Skeletal muscle tissue (tissue), 4 donors: ENCODE measurements around the gene ENPEP. TPM values are rescaled to one million over a fixed set of nuclear protein-coding genes. Genes with fewer than 3 reads are reported as not detected.
"Not testable (repeated sequence)": the region's sequence is repeated elsewhere in the genome, so short reads cannot be mapped to it uniquely, and the experiment has no call there.

Experiments used
- H3K27ac ChIP-seq: one replicate; pipeline ENCODE4 v1.7.0; 2013; ENCODE audit warnings: mild to moderate bottlenecking, low read depth, low read length, inconsistent platforms
- H3K27me3 ChIP-seq, 3 donors: one replicate each; pipeline ENCODE4 v1.7.0; 2013; ENCODE audit warnings: low read length in 3 of 3; ENCODE audit not compliant: control insufficient read depth in 3 of 3, insufficient read depth in 3 of 3
- H3K36me3 ChIP-seq, 3 donors: one replicate each; pipeline ENCODE4 v1.7.0; 2013; ENCODE audit warnings: low read length in 3 of 3; ENCODE audit not compliant: control insufficient read depth in 3 of 3, insufficient read depth in 3 of 3
- H3K4me1 ChIP-seq, 3 donors: one replicate each; pipeline ENCODE4 v1.7.0; 2013; ENCODE audit warnings: low read length in 3 of 3, mild to moderate bottlenecking in 3 of 3; ENCODE audit not compliant: control insufficient read depth in 3 of 3, insufficient read depth in 3 of 3
- H3K4me3 ChIP-seq, 3 donors: one replicate each; pipeline ENCODE4 v1.7.0; 2013; ENCODE audit warnings: low read length in 3 of 3
- H3K9ac ChIP-seq, 3 donors: one replicate each; pipeline ENCODE4 v1.7.0; 2013; ENCODE audit warnings: low read length in 3 of 3, mild to moderate bottlenecking in 3 of 3, moderate library complexity in 2 of 3, low read depth in 1 of 3
- H3K9me3 ChIP-seq, 3 donors: one replicate each; pipeline ENCODE4 v1.7.0; 2013; ENCODE audit warnings: low read length in 3 of 3; ENCODE audit not compliant: control insufficient read depth in 3 of 3
- total RNA-seq: library from RNA; depleted of rRNA; stranded (reverse); fragments of >200 nt; gene quantifications from one replicate; pipeline ENCODE4 v1.2.3, GENCODE V29; 2014
- donor health status: Osteomylitis.

Gene ENPEP
- total RNA-seq, 1 donor from 2014 or later: 9.9 TPM

DNA sequence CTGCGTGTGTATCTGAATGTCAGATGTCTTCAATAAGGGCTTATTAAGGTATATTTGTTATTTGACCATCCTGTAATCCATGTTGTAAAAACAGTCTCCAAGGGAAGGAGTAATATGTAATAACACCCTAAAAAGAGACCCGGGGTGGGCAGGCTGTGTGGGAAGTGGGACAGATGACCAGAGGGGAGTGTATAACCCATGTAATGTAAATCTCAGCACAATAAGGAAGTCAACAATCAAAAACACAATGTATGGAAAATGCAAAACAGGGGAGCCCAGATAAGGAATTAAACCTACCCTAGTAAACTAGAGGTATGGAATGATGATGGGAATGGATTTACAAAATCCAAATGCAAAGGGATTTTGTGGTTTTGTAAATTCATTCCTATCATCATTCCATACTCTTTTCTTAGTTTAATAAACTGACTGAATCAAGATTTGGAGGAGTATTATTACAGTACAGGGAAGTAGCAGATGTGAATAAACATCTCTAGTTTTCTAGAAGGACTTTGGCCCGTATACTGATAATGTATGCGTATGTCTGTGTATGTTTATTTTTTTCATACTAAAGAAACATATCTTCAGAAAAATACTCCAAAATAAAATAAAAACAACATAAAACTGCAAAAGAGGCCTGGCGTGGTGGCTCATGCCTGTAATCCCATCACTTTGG is 15.7 kb upstream of the ENPEP start:
- no peaks in the 10 kb centered on the region for H3K4me1 ChIP-seq
- H3K9ac ChIP-seq: no peak overlapping the region
- H3K4me3 ChIP-seq: no peak overlapping the region
- no peaks in the 10 kb centered on the region for H3K36me3 ChIP-seq
- no peaks in the 10 kb centered on the region for H3K27me3 ChIP-seq
- no peak overlapping the region for H3K27ac ChIP-seq
- H3K9me3 ChIP-seq: no peaks in the 10 kb centered on the region

DNA sequence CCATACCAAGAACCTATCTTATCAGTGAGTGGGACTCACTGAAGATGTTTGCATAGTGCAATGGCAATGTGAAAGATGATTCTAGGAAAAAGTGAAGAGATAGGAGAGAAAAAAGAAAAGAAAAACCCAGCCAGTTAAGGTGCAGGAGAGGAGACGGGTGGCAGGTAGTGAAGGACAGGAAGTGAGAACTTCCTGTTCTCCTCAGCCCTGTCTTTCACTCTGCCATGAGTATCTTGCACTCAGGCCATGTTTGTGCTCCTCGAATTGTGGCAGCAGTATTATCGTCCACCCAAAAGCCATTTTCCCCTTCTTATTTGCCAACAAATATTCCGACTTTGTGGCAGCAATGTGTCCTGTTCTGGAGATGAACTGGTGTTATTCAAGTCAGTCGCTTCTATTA is 8.6 kb upstream of the ENPEP start:
- Histone ChIP-seq H3K4me1 (no peaks in the 10 kb centered on the region), H3K9me3 (peaks cover 0 to 3% (median 0%) of the 10 kb centered on the region in 3 donors), H3K27me3 (no peaks in the 10 kb centered on the region), H3K9ac (no peak overlapping the region), H3K4me3 (no peak overlapping the region), H3K36me3 (no peaks in the 10 kb centered on the region), H3K27ac (no peak overlapping the region)

DNA sequence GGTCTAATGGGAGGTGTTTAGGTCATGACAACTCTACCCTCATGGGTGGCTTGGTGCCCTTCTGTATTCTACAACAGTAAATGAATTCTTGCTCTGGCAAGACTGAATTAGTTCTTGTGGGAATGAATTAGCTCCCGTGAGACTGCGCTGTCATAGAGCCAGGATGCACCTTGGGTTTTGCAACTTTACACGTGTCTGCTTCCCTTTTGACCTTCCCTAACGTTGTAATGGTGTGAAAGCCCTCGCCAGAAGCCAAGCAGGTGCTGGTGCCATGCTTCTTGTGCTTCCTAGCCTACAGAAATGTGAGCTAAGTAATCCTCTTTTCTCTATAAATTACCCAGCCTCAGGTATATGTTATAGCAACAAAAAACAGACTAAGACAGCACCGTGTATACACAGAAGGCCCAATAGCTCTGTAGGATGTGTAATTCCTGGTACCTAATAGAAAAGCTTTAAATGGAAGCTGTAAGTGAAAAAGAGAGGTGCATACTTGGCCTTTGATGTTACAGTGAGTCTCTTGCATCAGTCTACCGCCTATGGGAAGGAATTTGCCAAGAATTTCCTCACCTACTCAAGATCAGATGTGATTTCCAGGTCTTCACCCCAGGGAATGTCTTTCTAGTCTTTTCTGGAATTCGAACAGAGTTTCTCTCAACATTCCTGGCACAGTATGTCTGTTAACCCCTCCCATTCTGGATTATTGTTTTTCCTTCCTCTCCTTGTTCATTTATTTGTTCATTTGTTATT is 3.2 kb upstream of the ENPEP start:
- Histone ChIP-seq H3K4me1 (peaks cover 0 to 9% (median 8%) of the 10 kb centered on the region in 3 donors), H3K27ac (no peak overlapping the region), H3K9ac (no peak overlapping the region), H3K4me3 (no peak overlapping the region), H3K9me3 (peaks cover 0 to 3% (median 0%) of the 10 kb centered on the region in 3 donors), H3K36me3 (no peaks in the 10 kb centered on the region), H3K27me3 (no peaks in the 10 kb centered on the region)

DNA sequence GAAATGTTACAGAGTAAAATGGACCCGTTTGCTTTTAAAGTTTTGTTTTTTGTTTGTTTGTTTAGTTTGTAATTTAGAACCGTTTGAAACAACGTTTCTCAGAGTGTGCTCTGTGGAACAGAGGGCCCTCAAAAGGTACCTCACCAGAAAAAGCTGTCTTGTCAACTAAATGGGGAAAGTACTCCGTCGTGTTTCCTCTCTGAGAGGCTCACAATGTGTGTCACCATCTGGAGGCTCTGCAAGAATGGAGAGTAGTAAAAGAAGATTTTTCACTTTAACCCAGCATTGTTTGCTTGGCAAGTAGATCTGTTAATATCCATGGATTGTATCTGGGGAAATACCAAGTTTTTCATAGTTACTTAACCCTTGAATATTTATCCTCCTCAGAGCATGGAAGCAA is 1.5 kb upstream of the ENPEP start:
- Histone ChIP-seq H3K27ac (no peak overlapping the region), H3K4me3 (no peak overlapping the region), H3K4me1 (peaks cover 0 to 10% (median 9%) of the 10 kb centered on the region in 3 donors), H3K36me3 (no peaks in the 10 kb centered on the region), H3K9me3 (peaks cover 0 to 2% (median 0%) of the 10 kb centered on the region in 3 donors), H3K9ac (no peak overlapping the region), H3K27me3 (no peaks in the 10 kb centered on the region)

DNA sequence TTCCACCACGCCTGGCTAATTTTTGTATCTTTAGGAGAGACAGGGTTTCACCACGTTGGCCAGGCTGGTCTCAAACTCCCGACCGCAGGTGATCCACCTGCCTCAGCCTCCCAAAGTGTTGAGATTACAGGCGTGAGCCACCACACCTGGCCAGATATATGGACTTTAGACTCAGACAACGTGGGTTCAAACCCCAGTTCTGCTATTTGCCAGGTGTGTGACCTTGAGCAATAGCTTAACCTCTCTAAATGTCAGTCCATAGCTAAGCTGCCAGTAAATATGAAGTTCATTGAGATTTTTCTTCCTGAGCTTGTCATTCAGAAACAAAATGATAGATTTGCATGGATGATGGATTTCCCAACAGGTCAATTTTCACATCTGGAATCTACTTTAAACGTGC is 875 bp upstream of the ENPEP start:
- H3K4me3 ChIP-seq: not testable (repeated sequence)
- peak overlapping the region; percentile 73 for H3K27ac ChIP-seq

DNA sequence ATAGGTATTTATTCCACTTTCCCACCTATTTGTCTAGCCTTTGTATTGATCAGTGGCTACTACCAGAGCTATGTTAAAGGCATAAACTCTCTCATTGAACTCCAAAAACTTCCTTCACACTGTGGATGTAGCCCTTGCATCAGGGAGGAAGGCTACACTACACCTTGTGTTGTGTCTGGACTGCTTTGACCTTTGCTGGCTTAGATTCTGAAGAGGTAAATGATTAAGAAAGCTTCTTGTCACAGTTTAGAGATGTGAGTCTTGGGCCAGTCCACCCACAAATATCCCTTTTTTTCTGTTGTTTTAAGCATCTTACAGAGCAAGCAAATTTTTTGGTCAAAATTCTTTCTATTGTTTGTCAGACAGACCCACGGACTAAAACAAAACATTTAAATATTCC is 1.9 kb downstream of the ENPEP start:
- Histone ChIP-seq H3K36me3 (no peaks in the 10 kb centered on the region), H3K4me3 (peak overlapping the region; percentile 76 to 81 (median 78)), H3K9me3 (no peaks in the 10 kb centered on the region), H3K4me1 (peaks cover 0 to 10% (median 9%) of the 10 kb centered on the region in 3 donors), H3K9ac (peak overlapping the region; percentile 2 to 12 (median 10)), H3K27me3 (no peaks in the 10 kb centered on the region), H3K27ac (no peak overlapping the region)

More for the DNA sequence above, 875 bp upstream of the ENPEP start:
- Histone ChIP-seq H3K9ac (peak overlapping the region in 1 of 3 donors; percentile 85), H3K4me1 (peaks cover 0 to 10% (median 9%) of the 10 kb centered on the region in 3 donors)
- not testable (repeated sequence) for H3K36me3 ChIP-seq, H3K9me3 ChIP-seq, H3K27me3 ChIP-seq

DNA sequence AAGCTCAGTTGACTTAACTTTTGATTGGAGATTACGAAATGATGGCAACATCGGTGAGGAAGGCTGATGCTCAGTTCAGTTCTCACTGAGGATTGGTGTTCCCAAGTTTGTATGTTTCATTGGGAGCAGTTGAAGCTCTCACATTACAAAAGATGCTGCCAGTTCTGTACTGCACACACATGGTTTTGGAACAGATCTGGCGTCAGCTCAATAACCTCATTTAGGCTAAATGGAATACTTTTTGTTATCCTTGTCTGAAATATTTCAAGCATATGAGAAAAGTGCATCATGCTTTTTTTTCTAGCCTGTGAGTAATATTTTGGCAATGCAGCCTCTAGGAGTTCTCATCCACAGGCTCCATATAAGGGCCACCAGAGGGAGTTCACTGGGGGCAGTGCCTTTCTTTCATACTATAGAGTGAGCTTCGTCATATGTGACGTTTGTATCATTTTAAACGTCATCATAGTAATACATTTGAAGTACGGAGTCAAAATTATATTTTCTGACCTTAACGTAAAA is 4.1 kb downstream of the ENPEP start:
- H3K9me3 ChIP-seq: no peaks in the 10 kb centered on the region
- peaks cover 2 to 12% (median 11%) of the 10 kb centered on the region in 3 donors for H3K4me1 ChIP-seq
- H3K27me3 ChIP-seq: no peaks in the 10 kb centered on the region
- peak overlapping the region in 1 of 3 donors; percentile 38 for H3K4me3 ChIP-seq
- H3K27ac ChIP-seq: peak overlapping the region; percentile 52
- no peak overlapping the region for H3K9ac ChIP-seq
- H3K36me3 ChIP-seq: no peaks in the 10 kb centered on the region

DNA sequence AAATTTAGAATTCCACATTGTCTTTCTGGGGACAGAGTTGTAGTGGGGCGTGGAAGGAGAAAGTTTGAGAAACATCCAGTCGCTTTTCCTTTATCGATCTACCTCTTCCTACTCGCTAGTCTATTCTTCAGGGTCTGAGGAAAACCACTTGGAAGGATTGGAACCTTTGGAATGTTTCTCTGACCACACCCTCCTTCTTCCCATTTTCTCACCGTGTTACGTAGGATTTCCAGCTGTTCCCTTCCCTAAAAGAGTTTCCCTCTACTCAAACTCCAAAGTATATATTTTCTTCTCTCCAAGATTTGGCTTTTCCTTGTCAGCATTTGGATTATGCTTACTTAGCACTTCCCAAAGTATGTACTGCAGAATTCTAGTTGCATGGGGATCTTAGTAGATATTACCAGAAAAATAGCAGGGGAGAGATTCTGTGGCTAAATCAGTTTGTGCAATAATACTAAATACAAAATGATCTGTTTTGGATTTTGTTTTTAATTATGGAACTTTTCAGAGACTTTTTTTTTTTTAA is 4.9 kb downstream of the ENPEP start:
- no peak overlapping the region for H3K9ac ChIP-seq
- no peaks in the 10 kb centered on the region for H3K9me3 ChIP-seq
- no peaks in the 10 kb centered on the region for H3K27me3 ChIP-seq
- H3K27ac ChIP-seq: peak overlapping the region; percentile 52
- no peak overlapping the region for H3K4me3 ChIP-seq
- H3K4me1 ChIP-seq: peaks cover 6 to 12% (median 11%) of the 10 kb centered on the region in 3 donors
- H3K36me3 ChIP-seq: no peaks in the 10 kb centered on the region

DNA sequence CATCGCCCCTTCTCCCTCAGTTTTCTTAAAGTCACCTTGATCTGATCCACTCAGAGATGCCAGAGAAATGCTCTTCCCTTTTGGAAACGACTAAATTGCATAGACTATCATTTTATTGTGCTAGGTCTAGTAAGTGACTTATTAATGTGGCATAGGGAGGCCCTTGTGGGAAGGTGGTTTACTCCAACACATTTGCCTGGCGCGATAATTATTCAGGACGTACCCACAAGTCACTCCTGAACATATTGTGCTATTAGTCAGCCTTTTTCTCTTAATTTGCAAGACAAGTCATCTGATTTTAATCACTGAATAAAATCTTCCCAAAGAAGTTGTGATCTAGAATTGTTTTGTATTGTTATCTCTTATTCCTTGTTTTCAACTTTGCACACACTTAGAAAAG is 7.6 kb downstream of the ENPEP start:
- H3K4me1 ChIP-seq: peaks cover 7 to 19% (median 12%) of the 10 kb centered on the region in 3 donors
- peak overlapping the region; percentile 75 for H3K27ac ChIP-seq
- H3K27me3 ChIP-seq: no peaks in the 10 kb centered on the region
- H3K9ac ChIP-seq: peak overlapping the region in 1 of 3 donors; percentile 39
- no peaks in the 10 kb centered on the region for H3K36me3 ChIP-seq
- no peak overlapping the region for H3K4me3 ChIP-seq
- no peaks in the 10 kb centered on the region for H3K9me3 ChIP-seq

DNA sequence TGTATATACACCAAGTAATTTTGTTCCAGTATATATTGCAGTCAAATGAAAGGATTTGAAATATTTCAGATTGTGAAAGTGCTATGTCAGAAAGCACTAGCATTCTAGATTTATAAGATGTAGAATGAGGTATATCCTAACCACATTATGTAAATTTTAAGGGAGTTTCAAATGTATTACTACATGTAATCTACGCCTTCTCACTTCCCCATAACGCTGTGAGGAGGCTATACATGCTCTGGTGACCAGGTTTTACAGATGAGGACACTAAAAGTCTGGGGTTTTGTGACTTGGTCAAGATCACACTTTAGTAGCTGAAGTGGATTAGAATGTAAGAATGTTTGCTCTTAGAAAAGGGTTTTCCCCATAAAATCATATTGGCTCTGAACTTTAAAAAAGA is 8.1 kb downstream of the ENPEP start:
- no peaks in the 10 kb centered on the region for H3K27me3 ChIP-seq
- H3K4me1 ChIP-seq: peaks cover 7 to 19% (median 13%) of the 10 kb centered on the region in 3 donors
- H3K9me3 ChIP-seq: no peaks in the 10 kb centered on the region
- no peak overlapping the region for H3K4me3 ChIP-seq
- H3K9ac ChIP-seq: peak overlapping the region in 1 of 3 donors; percentile 39
- H3K27ac ChIP-seq: peak overlapping the region; percentile 75
- no peaks in the 10 kb centered on the region for H3K36me3 ChIP-seq
